Neuronal stem cell (in vitro differentiated cells): ENCODE data around the gene BPIFB2.

Experiments used
- DNase-seq: peaks from one replicate; pipeline ENCODE4 v3.0.0-alpha.2; 2013; ENCODE audit warnings: low spot score
- H2AFZ ChIP-seq: one replicate; pipeline ENCODE4 v1.6.1; 2013; ENCODE audit warnings: mild to moderate bottlenecking, low read length, inconsistent platforms
- H2AK5ac ChIP-seq: 2 replicates; pipeline ENCODE4 v1.6.1; 2013; ENCODE audit warnings: low read depth, mild to moderate bottlenecking, inconsistent platforms, low read length, moderate library complexity, mixed read lengths
- H2BK120ac ChIP-seq: 2 replicates; pipeline ENCODE4 v1.6.1; 2013; ENCODE audit warnings: low read depth, mild to moderate bottlenecking, inconsistent platforms, low read length, moderate library complexity, mixed read lengths
- H2BK12ac ChIP-seq: one replicate; pipeline ENCODE4 v1.6.1; 2013; ENCODE audit warnings: low read length, inconsistent platforms
- H2BK15ac ChIP-seq: 2 replicates; pipeline ENCODE4 v1.6.1; 2013; ENCODE audit warnings: mild to moderate bottlenecking, low read length, inconsistent platforms, mixed read lengths
- H2BK5ac ChIP-seq: one replicate; pipeline ENCODE4 v1.6.1; 2013; ENCODE audit warnings: inconsistent platforms, mild to moderate bottlenecking, low read length, moderate library complexity
- H3K14ac ChIP-seq: one replicate; pipeline ENCODE4 v1.6.1; 2013; ENCODE audit warnings: low read length, inconsistent platforms
- H3K18ac ChIP-seq: 2 replicates; pipeline ENCODE4 v1.6.1; 2013; ENCODE audit warnings: low read length, inconsistent platforms
- H3K23ac ChIP-seq: 2 replicates; pipeline ENCODE4 v1.6.1; 2013; ENCODE audit warnings: low read depth, mild to moderate bottlenecking, mixed read lengths, low read length, inconsistent platforms; ENCODE audit not compliant: poor library complexity
- H3K27ac ChIP-seq: replicated peaks from 3 replicates; pipeline ENCODE4 v1.5.1; 2013; ENCODE audit warnings: low read length, inconsistent platforms
- H3K27me3 ChIP-seq, 3 experiments: 2 replicates each; pipeline ENCODE4 v1.6.1; 2013; ENCODE audit warnings: low read length in 3 of 3, mild to moderate bottlenecking in 2 of 3, inconsistent platforms in 1 of 3, low read depth in 1 of 3, mixed read lengths in 1 of 3, moderate library complexity in 1 of 3; ENCODE audit not compliant: control insufficient read depth in 3 of 3, insufficient read depth in 3 of 3
- H3K36me3 ChIP-seq, 2 donors: replicated peaks in 1 of 2; 2 replicates each; pipeline ENCODE4 v1.6.1; 2013; ENCODE audit warnings: low read length in 2 of 2; ENCODE audit not compliant: control insufficient read depth in 2 of 2, insufficient read depth in 2 of 2
- H3K4ac ChIP-seq: 2 replicates; pipeline ENCODE4 v1.6.1; 2013; ENCODE audit warnings: inconsistent platforms, mild to moderate bottlenecking, low read length, moderate library complexity
- H3K4me1 ChIP-seq, 2 donors: 1 replicate in 1 of 2; 2 replicates in 1 of 2; pipeline ENCODE4 v1.6.1; 2013; ENCODE audit warnings: low read length in 2 of 2, low read depth in 1 of 2; ENCODE audit not compliant: control insufficient read depth in 2 of 2, insufficient read depth in 1 of 2
- H3K4me2 ChIP-seq: one replicate; pipeline ENCODE4 v1.6.1; 2013; ENCODE audit warnings: mild to moderate bottlenecking, low read length, inconsistent platforms; ENCODE audit not compliant: insufficient read depth, poor library complexity, severe bottlenecking
- H3K4me3 ChIP-seq, 2 donors: 2 replicates each; pipeline ENCODE4 v1.5.1; 2013; ENCODE audit warnings: low read length in 2 of 2, mild to moderate bottlenecking in 2 of 2, inconsistent platforms in 1 of 2, moderate library complexity in 1 of 2
- H3K79me1 ChIP-seq: one replicate; pipeline ENCODE4 v1.6.1; 2013; ENCODE audit warnings: low read depth, mild to moderate bottlenecking, inconsistent platforms, low read length, moderate library complexity
- H3K9ac ChIP-seq: one replicate; pipeline ENCODE4 v1.6.1; 2013; ENCODE audit warnings: mild to moderate bottlenecking, low read depth, low read length, inconsistent platforms; ENCODE audit not compliant: poor library complexity
- H3K9me3 ChIP-seq, 2 donors: replicated peaks in 1 of 2; 2 replicates each; pipeline versions ENCODE3 to v1.6.1; 2013; ENCODE audit warnings: low read length in 2 of 2, mild to moderate bottlenecking in 2 of 2, inconsistent platforms in 1 of 2, low read depth in 1 of 2, mixed read lengths in 1 of 2, moderate library complexity in 1 of 2; ENCODE audit not compliant: control insufficient read depth in 2 of 2, insufficient read depth in 1 of 2
- H4K8ac ChIP-seq: one replicate; pipeline ENCODE4 v1.6.1; 2013; ENCODE audit warnings: low read depth, mild to moderate bottlenecking, inconsistent platforms, low read length, moderate library complexity
- H4K91ac ChIP-seq: one replicate; pipeline ENCODE4 v1.6.1; 2013; ENCODE audit warnings: low read length, low read depth, mild to moderate bottlenecking, inconsistent platforms; ENCODE audit not compliant: poor library complexity
- WGBS, 2 donors: extraction: QIAGEN DNeasy Blood & Tissue Kit; methylation state at CpG; one replicate each; pipeline ENCODE4 v1.1.7; 2013; ENCODE audit warnings: missing lambda C conversion rate in 2 of 2, mixed read lengths in 1 of 2; ENCODE audit not compliant: insufficient read length in 2 of 2, insufficient replicate concordance in 1 of 2; ENCODE audit errors: extremely low coverage in 2 of 2; 5-methylcytosine and 5-hydroxymethylcytosine counted together

BPIFB2 gene

DNA sequence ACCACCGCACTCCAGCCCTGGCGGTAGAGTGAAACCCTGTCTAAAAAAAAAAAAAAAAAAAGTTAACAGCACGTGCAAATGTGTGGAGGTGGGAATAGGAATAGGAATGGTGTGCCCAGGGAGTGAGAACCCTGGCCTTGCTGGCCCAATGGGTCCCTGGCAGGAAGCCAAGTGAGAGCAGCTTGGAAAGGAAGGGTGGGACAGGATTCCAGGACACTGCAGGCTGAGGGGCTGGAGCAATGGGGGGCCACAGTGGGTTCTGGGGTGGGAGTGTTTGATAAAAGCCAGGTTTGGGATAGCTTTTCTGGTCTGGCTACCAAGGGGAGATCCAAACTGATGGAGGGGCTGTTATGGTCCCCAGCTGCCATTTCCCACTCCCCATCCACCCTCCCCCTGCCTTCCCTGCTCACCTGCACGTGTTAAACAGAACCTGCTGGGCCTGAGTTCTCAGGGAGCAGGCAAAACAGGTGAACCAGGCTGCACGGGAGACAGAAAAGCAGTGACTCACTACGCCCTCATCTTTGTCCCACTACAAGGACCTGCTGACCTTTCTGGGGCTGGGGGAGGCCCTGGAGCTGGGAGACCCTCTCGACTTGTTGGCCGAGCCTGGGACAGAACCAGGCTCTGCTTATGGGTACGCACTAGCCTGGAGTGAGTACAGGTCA lies 6.6 kb upstream of the BPIFB2 start:
- DNase-seq, result no peak
- WGBS, 2 donors, result no CpG with 5 or more reads among the region's 9 CpGs

DNA sequence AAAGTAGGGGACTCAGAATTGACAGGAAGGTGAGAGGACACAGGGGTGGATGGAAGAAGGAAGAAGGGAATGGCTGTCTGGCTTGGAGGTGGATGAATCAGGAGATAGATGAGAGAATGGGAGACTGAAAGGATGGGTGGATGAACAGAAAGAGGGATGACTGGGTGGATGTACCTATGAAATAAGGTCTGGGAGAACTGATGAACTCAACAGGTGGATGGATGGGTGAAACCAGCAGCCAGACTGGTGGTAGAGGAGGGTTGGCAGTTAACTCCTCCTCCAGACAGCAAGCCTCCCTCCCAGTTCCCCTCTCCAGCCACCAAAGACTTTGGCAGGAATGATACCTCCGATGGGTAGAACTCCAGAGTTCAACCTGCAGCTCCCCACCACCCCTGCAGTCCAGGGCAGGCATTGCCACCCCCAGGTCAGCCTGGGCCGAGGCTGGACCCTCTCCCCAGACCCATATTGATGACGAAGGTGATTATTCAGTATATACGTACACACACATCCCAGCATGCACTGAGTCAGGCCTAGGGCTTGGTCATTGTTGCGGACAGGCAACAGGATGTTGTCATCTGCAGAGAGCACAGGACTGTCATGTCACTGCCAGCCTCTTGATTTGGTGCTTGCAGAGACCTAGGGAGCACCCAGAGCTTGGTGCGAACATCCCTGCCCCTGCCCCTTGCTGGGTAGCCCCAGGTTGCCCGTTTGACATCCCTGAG lies 5.3 kb upstream of the BPIFB2 start:
- no CpG with 5 or more reads among the region's 7 CpGs for WGBS, 2 donors
- H2BK5ac ChIP-seq, result no peak overlapping the region
- H3K79me1 ChIP-seq, result no peaks in the 10 kb centered on the region
- H4K8ac ChIP-seq, result no peak overlapping the region
- peaks cover 0 to 5% (median 0%) of the 10 kb centered on the region in 3 experiments for H3K27me3 ChIP-seq
- no peak for DNase-seq
- no peak overlapping the region for H2BK120ac ChIP-seq
- no peak overlapping the region for H3K14ac ChIP-seq
- no peak overlapping the region for H3K23ac ChIP-seq
- no peaks in the 10 kb centered on the region for H3K36me3 ChIP-seq
- no peak overlapping the region for H3K9ac ChIP-seq
- H3K4me3 ChIP-seq, result no peak overlapping the region
- H2BK12ac ChIP-seq, result no peak overlapping the region
- no peak overlapping the region for H3K4ac ChIP-seq
- peaks cover 0 to 3% of the 10 kb centered on the region in 2 donors for H3K4me1 ChIP-seq
- H2AFZ ChIP-seq, result no peak overlapping the region
- no peak overlapping the region for H3K4me2 ChIP-seq
- peaks cover 0 to 5% of the 10 kb centered on the region in 2 donors for H3K9me3 ChIP-seq
- H3K27ac ChIP-seq, result no peak overlapping the region
- peak overlapping the region; percentile 18 for H2BK15ac ChIP-seq
- H2AK5ac ChIP-seq, result no peak overlapping the region
- H3K18ac ChIP-seq, result no peak overlapping the region
- peak overlapping the region; percentile 38 for H4K91ac ChIP-seq

More for the DNA sequence above, 6.6 kb upstream of the BPIFB2 start:
- H3K18ac ChIP-seq, result peak overlapping the region; percentile 12
- H2BK12ac ChIP-seq, result no peak overlapping the region
- no peak overlapping the region for H3K23ac ChIP-seq
- no peak overlapping the region for H3K14ac ChIP-seq
- H2AFZ ChIP-seq, result no peak overlapping the region
- no peaks in the 10 kb centered on the region for H3K79me1 ChIP-seq
- H3K27ac ChIP-seq, result no peak overlapping the region
- H3K4ac ChIP-seq, result no peak overlapping the region
- peaks cover 0 to 5% (median 0%) of the 10 kb centered on the region in 3 experiments for H3K27me3 ChIP-seq
- no peak overlapping the region for H4K8ac ChIP-seq
- peak overlapping the region; percentile 90 for H2AK5ac ChIP-seq
- H2BK15ac ChIP-seq, result peak overlapping the region; percentile 26
- no peak overlapping the region for H3K4me2 ChIP-seq
- H3K4me3 ChIP-seq, result no peak overlapping the region
- H2BK120ac ChIP-seq, result no peak overlapping the region
- peaks cover 0 to 3% of the 10 kb centered on the region in 2 donors for H3K4me1 ChIP-seq
- H3K9ac ChIP-seq, result no peak overlapping the region
- H4K91ac ChIP-seq, result no peak overlapping the region
- H2BK5ac ChIP-seq, result no peak overlapping the region
- H3K9me3 ChIP-seq, result peaks cover 0 to 5% of the 10 kb centered on the region in 2 donors
- H3K36me3 ChIP-seq, result no peaks in the 10 kb centered on the region

DNA sequence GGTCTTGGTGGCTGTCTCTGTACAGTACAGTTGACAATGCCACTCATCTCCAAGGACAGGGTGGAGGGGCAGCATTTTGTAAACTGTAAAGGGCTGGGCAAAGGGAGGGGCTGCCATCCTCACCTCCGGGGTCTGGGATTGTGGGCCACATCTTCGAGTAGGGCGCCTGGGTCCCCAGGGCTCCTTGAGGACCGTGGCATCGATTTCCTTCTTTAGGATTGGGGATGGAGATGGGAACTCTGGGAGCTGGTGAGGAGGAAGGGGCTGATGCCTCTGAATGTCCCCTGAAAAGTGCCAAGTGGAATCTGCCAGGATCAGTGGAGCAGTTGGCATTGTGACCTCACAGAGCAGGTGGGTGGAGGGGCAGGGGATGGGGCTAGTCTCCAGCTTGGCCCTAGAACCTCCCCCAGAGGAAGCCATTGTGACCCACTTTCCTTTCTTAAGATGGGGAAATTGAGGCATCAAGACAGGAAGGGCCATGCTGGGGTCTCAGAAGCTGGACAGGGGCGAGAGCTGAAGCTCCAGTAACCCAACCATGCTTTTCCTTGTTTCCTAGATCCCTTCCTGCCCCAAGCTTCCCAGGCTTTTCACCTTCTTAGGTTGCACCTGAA lies 3.3 kb upstream of the BPIFB2 start, which contains the start of gene SUN5:
Gene SUN5, minus strand, starts transcription at position 293 of the 611 bp plus-strand sequence. Its CDS starts 93 bp downstream, at position 200.
- Histone ChIP-seq H2BK120ac (no peak within 1 kb of the TSS), H3K4me3 (peak within 1 kb of the TSS in 1 of 2 donors; percentile 8), H4K91ac (no peak within 1 kb of the TSS), H3K36me3 (no peaks in the 10 kb centered on the region), H3K14ac (no peak within 1 kb of the TSS), H3K23ac (no peak within 1 kb of the TSS), H3K27ac (no peak within 1 kb of the TSS), H3K9ac (no peak within 1 kb of the TSS), H3K18ac (peak within 1 kb of the TSS; percentile 49), H2AFZ (no peak within 1 kb of the TSS), H3K4me1 (peaks cover 2 to 5% of the 10 kb centered on the region in 2 donors), H2AK5ac (no peak within 1 kb of the TSS), H2BK12ac (no peak within 1 kb of the TSS), H3K79me1 (no peaks in the 10 kb centered on the region), H4K8ac (no peak within 1 kb of the TSS), H3K9me3 (peaks cover 0 to 5% of the 10 kb centered on the region in 2 donors), H3K4ac (no peak within 1 kb of the TSS), H3K27me3 (peaks cover 0 to 5% (median 0%) of the 10 kb centered on the region in 3 experiments), H3K4me2 (no peak within 1 kb of the TSS), H2BK15ac (no peak within 1 kb of the TSS), H2BK5ac (no peak within 1 kb of the TSS)
- no CpG with 5 or more reads among the region's 6 CpGs for WGBS, 2 donors
- DNase-seq, result no peak

- no peak overlapping the region for H3K18ac ChIP-seq
- no peak overlapping the region for H2AFZ ChIP-seq
- no peak overlapping the region for H2BK15ac ChIP-seq
- no peak overlapping the region for H2BK120ac ChIP-seq
- no peak overlapping the region for H3K14ac ChIP-seq
- H3K27me3 ChIP-seq, result peaks cover 0 to 1% (median 0%) of the 10 kb centered on the region in 3 experiments
- H3K4ac ChIP-seq, result no peak overlapping the region
- no peak overlapping the region for H2BK5ac ChIP-seq
- no peak overlapping the region for H4K8ac ChIP-seq
- no peak overlapping the region for H2AK5ac ChIP-seq
- H4K91ac ChIP-seq, result no peak overlapping the region
- no CpG with 5 or more reads among the region's 4 CpGs for WGBS, 2 donors
- no peak overlapping the region for H2BK12ac ChIP-seq
- H3K9me3 ChIP-seq, result peaks cover 0 to 5% of the 10 kb centered on the region in 2 donors
- no peaks in the 10 kb centered on the region for H3K36me3 ChIP-seq
- H3K4me3 ChIP-seq, result no peak overlapping the region
- no peak overlapping the region for H3K23ac ChIP-seq
- H3K4me1 ChIP-seq, result peaks cover 10 to 11% of the 10 kb centered on the region in 2 donors
- DNase-seq, result no peak
- no peaks in the 10 kb centered on the region for H3K79me1 ChIP-seq
- H3K27ac ChIP-seq, result no peak overlapping the region
- no peak overlapping the region for H3K9ac ChIP-seq
- no peak overlapping the region for H3K4me2 ChIP-seq
Observed at GRCh38 chr20:33005132-33005566, 2.4 kb upstream of the BPIFB2 start.
